Skeletal muscle cell (primary cell): ENCODE data around the gene ADAMTS12.
"Not testable (repeated sequence)": the region's sequence is repeated elsewhere in the genome, so short reads cannot be mapped to it uniquely, and the experiment has no call there.

ENCODE experiments used
- DNase-seq: peaks from one replicate; pipeline ENCODE4 v3.0.0-alpha.2; 2010; ENCODE audit warnings: low read depth
- H3K4me3 ChIP-seq: 2 replicates; pipeline ENCODE4 v1.5.1; 2011; ENCODE audit warnings: low read depth, mild to moderate bottlenecking, control low read depth, low read length, moderate library complexity

Gene ADAMTS12

GRCh38 chr5:33921002-33921401, 29.2 kb upstream of the ADAMTS12 start:
- DNase-seq = no peak
- no peak overlapping the region for H3K4me3 ChIP-seq

- DNase-seq, H3K4me3 ChIP-seq: not testable (repeated sequence)
Observed at GRCh38 chr5:33914844-33915243, 23.1 kb upstream of the ADAMTS12 start.

- not testable (repeated sequence) for DNase-seq
Observed at GRCh38 chr5:33906248-33906647, 14.5 kb upstream of the ADAMTS12 start.

GRCh38 chr5:33905381-33905780, 13.6 kb upstream of the ADAMTS12 start:
- no peak overlapping the region for H3K4me3 ChIP-seq
- no peak for DNase-seq

More at GRCh38 chr5:33906248-33906647, 14.5 kb upstream of the ADAMTS12 start:
- not testable (repeated sequence) for H3K4me3 ChIP-seq

GRCh38 chr5:33903118-33903517, 11.3 kb upstream of the ADAMTS12 start:
- no peak overlapping the region for H3K4me3 ChIP-seq
- DNase-seq = no peak

- H3K4me3 ChIP-seq = no peak overlapping the region
- no peak for DNase-seq
Observed at GRCh38 chr5:33901156-33901555, 9.4 kb upstream of the ADAMTS12 start.

- H3K4me3 ChIP-seq = no peak overlapping the region
- peak; percentile 40 for DNase-seq
Observed at GRCh38 chr5:33894566-33894965, 2.8 kb upstream of the ADAMTS12 start.

- peak; percentile 94 for DNase-seq
Observed at GRCh38 chr5:33892620-33893137, 889 bp upstream of the ADAMTS12 start.

GRCh38 chr5:33891446-33891787, 373 bp downstream of the ADAMTS12 start:
- H3K4me3 ChIP-seq = peak overlapping the region; percentile 62
- DNase-seq = no peak

More at GRCh38 chr5:33892620-33893137, 889 bp upstream of the ADAMTS12 start:
- peak overlapping the region; percentile 62 for H3K4me3 ChIP-seq

- H3K4me3 ChIP-seq = peak overlapping the region; percentile 62
- DNase-seq = no peak
Observed at GRCh38 chr5:33890131-33891032, 1.4 kb downstream of the ADAMTS12 start.

GRCh38 chr5:33888587-33888986, 3.2 kb downstream of the ADAMTS12 start:
- H3K4me3 ChIP-seq = no peak overlapping the region
- DNase-seq = peak; percentile 22

GRCh38 chr5:33887268-33887667, 4.5 kb downstream of the ADAMTS12 start:
- no peak overlapping the region for H3K4me3 ChIP-seq
- DNase-seq = no peak

GRCh38 chr5:33886283-33886682, 5.5 kb downstream of the ADAMTS12 start:
- no peak for DNase-seq
- no peak overlapping the region for H3K4me3 ChIP-seq

- no peak for DNase-seq
- H3K4me3 ChIP-seq = no peak overlapping the region
Observed at GRCh38 chr5:33885679-33886078, 6.1 kb downstream of the ADAMTS12 start.

- no peak for DNase-seq
- H3K4me3 ChIP-seq = no peak overlapping the region
Observed at GRCh38 chr5:33883482-33883881, 8.3 kb downstream of the ADAMTS12 start.

- DNase-seq = no peak
- H3K4me3 ChIP-seq = no peak overlapping the region
Observed at GRCh38 chr5:33880319-33880718, 11.5 kb downstream of the ADAMTS12 start.

GRCh38 chr5:33877449-33877848, 14.3 kb downstream of the ADAMTS12 start:
- no peak overlapping the region for H3K4me3 ChIP-seq
- DNase-seq = no peak

GRCh38 chr5:33867241-33867640, 24.5 kb downstream of the ADAMTS12 start:
- DNase-seq = no peak
- H3K4me3 ChIP-seq = no peak overlapping the region

- not testable (repeated sequence) for DNase-seq, H3K4me3 ChIP-seq
Observed at GRCh38 chr5:33859177-33859576, 32.6 kb downstream of the ADAMTS12 start.

GRCh38 chr5:33857037-33857436, 34.8 kb downstream of the ADAMTS12 start:
- no peak for DNase-seq
- H3K4me3 ChIP-seq = no peak overlapping the region

GRCh38 chr5:33855396-33855795, 36.4 kb downstream of the ADAMTS12 start:
- H3K4me3 ChIP-seq = no peak overlapping the region
- no peak for DNase-seq
